Esophagus muscularis mucosa (tissue), 4 donors: Measurements from ENCODE around the gene CNN3.

Experiments used
- CTCF ChIP-seq, 3 experiments: fragments of 200-600 bp in 2 of 3; fragments of 450-650 bp in 1 of 3; sonication (generic) in 2 of 3; IDR thresholded peaks; one replicate each; pipeline ENCODE4 v1.5.1; 2017 to 2019; ENCODE audit warnings: antibody characterized with exemption in 3 of 3, mild to moderate bottlenecking in 2 of 3, moderate library complexity in 1 of 3
- EP300 ChIP-seq: sonication (generic); formaldehyde crosslinking; IDR thresholded peaks from one replicate; pipeline ENCODE4 v1.6.1; 2017; ENCODE audit warnings: antibody characterized with exemption
- POLR2A ChIP-seq: fragments of 450-650 bp; IDR thresholded peaks from one replicate; pipeline ENCODE4 v1.6.1; 2017; ENCODE audit warnings: antibody characterized with exemption, moderate library complexity, mild to moderate bottlenecking, low read depth
- POLR2AphosphoS5 ChIP-seq, 2 donors: sonication (generic); formaldehyde crosslinking; IDR thresholded peaks; one replicate each; pipeline ENCODE4 v1.6.1; 2017; ENCODE audit warnings: antibody characterized with exemption in 2 of 2

- TF ChIP-seq CTCF (IDR thresholded peaks at IDR 0.05), result no peak
- no peak for TF ChIP-seq POLR2A
- TF ChIP-seq POLR2AphosphoS5 (IDR thresholded peaks at IDR 0.05), result no peak
- no peak for TF ChIP-seq EP300
These were observed 39.2 kb downstream of the CNN3 start for GRCh38 chr1:94887603-94888171.
